ENCODE measurements around the gene CDKN1C.

CDKN1C gene

GRCh38 chr11:2927121-2927800 is 41.7 kb upstream of the CDKN1C start:
- no peaks in the 10 kb centered on the region for H3K36me3 Mint-ChIP-seq (ENCODE audit: low read depth)
- H3K4me1 Mint-ChIP-seq (ENCODE audit: low read depth) = peaks cover 20% of the 10 kb centered on the region
- H3K27ac Mint-ChIP-seq = no peak overlapping the region
- DNase-seq = no peak
- peaks cover 30% of the 10 kb centered on the region for H3K27me3 Mint-ChIP-seq
- no peaks in the 10 kb centered on the region for H3K9me3 Mint-ChIP-seq
- H3K4me3 Mint-ChIP-seq = peak overlapping the region; percentile 79

GRCh38 chr11:2926611-2927051 is 41.1 kb upstream of the CDKN1C start:
- DNase-seq = no peak
- H3K4me3 Mint-ChIP-seq = no peak overlapping the region
- H3K36me3 Mint-ChIP-seq (ENCODE audit: low read depth) = no peaks in the 10 kb centered on the region
- H3K27ac Mint-ChIP-seq = no peak overlapping the region
- peaks cover 30% of the 10 kb centered on the region for H3K27me3 Mint-ChIP-seq
- no peaks in the 10 kb centered on the region for H3K9me3 Mint-ChIP-seq
- H3K4me1 Mint-ChIP-seq (ENCODE audit: low read depth) = peaks cover 20% of the 10 kb centered on the region

- DNase-seq = no peak
- H3K27me3 Mint-ChIP-seq = peaks cover 30% of the 10 kb centered on the region
- H3K36me3 Mint-ChIP-seq (ENCODE audit: low read depth) = no peaks in the 10 kb centered on the region
- H3K4me3 Mint-ChIP-seq = no peak overlapping the region
- peaks cover 16% of the 10 kb centered on the region for H3K4me1 Mint-ChIP-seq (ENCODE audit: low read depth)
- no peaks in the 10 kb centered on the region for H3K9me3 Mint-ChIP-seq
- no peak overlapping the region for H3K27ac Mint-ChIP-seq
Measured at GRCh38 chr11:2924821-2925675, 39.5 kb upstream of the CDKN1C start.

- Mint-ChIP-seq H3K27ac (no peak overlapping the region), H3K4me3 (no peak overlapping the region), H3K36me3 (ENCODE audit: low read depth) (no peaks in the 10 kb centered on the region), H3K27me3 (peaks cover 27% of the 10 kb centered on the region), H3K9me3 (no peaks in the 10 kb centered on the region), H3K4me1 (ENCODE audit: low read depth) (peaks cover 13% of the 10 kb centered on the region)
- no peak for DNase-seq
Measured at GRCh38 chr11:2924381-2924780, 38.8 kb upstream of the CDKN1C start.

- Mint-ChIP-seq H3K9me3 (no peaks in the 10 kb centered on the region), H3K4me1 (ENCODE audit: low read depth) (peaks cover 9% of the 10 kb centered on the region), H3K4me3 (no peak overlapping the region), H3K36me3 (ENCODE audit: low read depth) (no peaks in the 10 kb centered on the region), H3K27me3 (peaks cover 23% of the 10 kb centered on the region), H3K27ac (no peak overlapping the region)
- no peak for DNase-seq
Measured at GRCh38 chr11:2923446-2924375, 38.1 kb upstream of the CDKN1C start.

- H3K27me3 Mint-ChIP-seq = peaks cover 15% of the 10 kb centered on the region
- no peak overlapping the region for H3K27ac Mint-ChIP-seq
- H3K9me3 Mint-ChIP-seq = no peaks in the 10 kb centered on the region
- DNase-seq = no peak
- peaks cover 2% of the 10 kb centered on the region for H3K4me1 Mint-ChIP-seq (ENCODE audit: low read depth)
- H3K4me3 Mint-ChIP-seq = no peak overlapping the region
- H3K36me3 Mint-ChIP-seq (ENCODE audit: low read depth) = no peaks in the 10 kb centered on the region
Measured at GRCh38 chr11:2922655-2923054, 37.1 kb upstream of the CDKN1C start.

GRCh38 chr11:2921742-2922493 is 36.3 kb upstream of the CDKN1C start:
- Mint-ChIP-seq H3K4me1 (ENCODE audit: low read depth) (no peaks in the 10 kb centered on the region), H3K27me3 (peaks cover 7% of the 10 kb centered on the region)

GRCh38 chr11:2921261-2921660 is 35.7 kb upstream of the CDKN1C start:
- H3K27me3 Mint-ChIP-seq = peaks cover under 1% of the 10 kb centered on the region
- no peaks in the 10 kb centered on the region for H3K4me1 Mint-ChIP-seq (ENCODE audit: low read depth)
- H3K27ac Mint-ChIP-seq = no peak overlapping the region
- H3K36me3 Mint-ChIP-seq (ENCODE audit: low read depth) = no peaks in the 10 kb centered on the region
- H3K9me3 Mint-ChIP-seq = no peaks in the 10 kb centered on the region
- no peak overlapping the region for H3K4me3 Mint-ChIP-seq
- DNase-seq = no peak

More at GRCh38 chr11:2921742-2922493, 36.3 kb upstream of the CDKN1C start:
- no peaks in the 10 kb centered on the region for H3K9me3 Mint-ChIP-seq
- no peak overlapping the region for H3K27ac Mint-ChIP-seq
- no peak overlapping the region for H3K4me3 Mint-ChIP-seq
- no peaks in the 10 kb centered on the region for H3K36me3 Mint-ChIP-seq (ENCODE audit: low read depth)
- no peak for DNase-seq

- H3K9me3 Mint-ChIP-seq = no peaks in the 10 kb centered on the region
- no peaks in the 10 kb centered on the region for H3K27me3 Mint-ChIP-seq
- no peaks in the 10 kb centered on the region for H3K4me1 Mint-ChIP-seq (ENCODE audit: low read depth)
- no peak overlapping the region for H3K27ac Mint-ChIP-seq
- no peaks in the 10 kb centered on the region for H3K36me3 Mint-ChIP-seq (ENCODE audit: low read depth)
- no peak for DNase-seq
- no peak overlapping the region for H3K4me3 Mint-ChIP-seq
Measured at GRCh38 chr11:2920343-2920742, 34.8 kb upstream of the CDKN1C start.

GRCh38 chr11:2919837-2920236 is 34.3 kb upstream of the CDKN1C start:
- Mint-ChIP-seq H3K36me3 (ENCODE audit: low read depth) (no peaks in the 10 kb centered on the region), H3K4me3 (no peak overlapping the region), H3K27me3 (no peaks in the 10 kb centered on the region), H3K27ac (no peak overlapping the region), H3K9me3 (no peaks in the 10 kb centered on the region), H3K4me1 (ENCODE audit: low read depth) (no peaks in the 10 kb centered on the region)
- DNase-seq = no peak

GRCh38 chr11:2919188-2919587 is 33.6 kb upstream of the CDKN1C start:
- no peak overlapping the region for H3K27ac Mint-ChIP-seq
- H3K9me3 Mint-ChIP-seq = no peaks in the 10 kb centered on the region
- H3K27me3 Mint-ChIP-seq = no peaks in the 10 kb centered on the region
- no peaks in the 10 kb centered on the region for H3K36me3 Mint-ChIP-seq (ENCODE audit: low read depth)
- no peak overlapping the region for H3K4me3 Mint-ChIP-seq
- H3K4me1 Mint-ChIP-seq (ENCODE audit: low read depth) = peaks cover under 1% of the 10 kb centered on the region
- DNase-seq = no peak

GRCh38 chr11:2917842-2918490 is 32.4 kb upstream of the CDKN1C start:
- DNase-seq = no peak
- peaks cover 13% of the 10 kb centered on the region for H3K4me1 Mint-ChIP-seq (ENCODE audit: low read depth)
- no peaks in the 10 kb centered on the region for H3K36me3 Mint-ChIP-seq (ENCODE audit: low read depth)

GRCh38 chr11:2916892-2917645 is 31.5 kb upstream of the CDKN1C start:
- Mint-ChIP-seq H3K4me1 (ENCODE audit: low read depth) (peaks cover 14% of the 10 kb centered on the region), H3K36me3 (ENCODE audit: low read depth) (no peaks in the 10 kb centered on the region), H3K27ac (no peak overlapping the region)

More at GRCh38 chr11:2917842-2918490, 32.4 kb upstream of the CDKN1C start:
- H3K27me3 Mint-ChIP-seq = no peaks in the 10 kb centered on the region
- H3K4me3 Mint-ChIP-seq = no peak overlapping the region
- no peak overlapping the region for H3K27ac Mint-ChIP-seq
- no peaks in the 10 kb centered on the region for H3K9me3 Mint-ChIP-seq

More at GRCh38 chr11:2916892-2917645, 31.5 kb upstream of the CDKN1C start:
- H3K4me3 Mint-ChIP-seq = no peak overlapping the region
- no peak for DNase-seq
- H3K9me3 Mint-ChIP-seq = no peaks in the 10 kb centered on the region
- H3K27me3 Mint-ChIP-seq = no peaks in the 10 kb centered on the region

All from activated T-cell treated with anti-CD3 and anti-CD28 coated beads, Interleukin-2, amount 50 U/mL, for 24 hours (primary cell).